Measurements from ENCODE around the gene NT5C1B. TPM values are rescaled to one million over a fixed set of nuclear protein-coding genes. Genes with fewer than 3 reads are reported as not detected.

The NT5C1B gene
- total RNA-seq, 1 donor from 2014 or later = not detected

- DNase-seq = no peak
Measured at GRCh38 chr2:18550433-18550832, 38.9 kb downstream of the NT5C1B start.

- no peak for DNase-seq
Measured at GRCh38 chr2:18549083-18549482, 40.3 kb downstream of the NT5C1B start.

- no peak for DNase-seq
Measured at GRCh38 chr2:18548621-18549020, 40.7 kb downstream of the NT5C1B start.

- DNase-seq = peak; percentile 37
Measured at GRCh38 chr2:18546567-18546966, 42.8 kb downstream of the NT5C1B start.

- DNase-seq = no peak
Measured at GRCh38 chr2:18545384-18545783, 44.0 kb downstream of the NT5C1B start.

GRCh38 chr2:18544171-18544570 is 45.2 kb downstream of the NT5C1B start:
- no peak for DNase-seq

- DNase-seq = no peak
Measured at GRCh38 chr2:18540872-18541271, 48.5 kb downstream of the NT5C1B start.

GRCh38 chr2:18536697-18537096 is 52.7 kb downstream of the NT5C1B start:
- DNase-seq = no peak

GRCh38 chr2:18536100-18536499 is 53.3 kb downstream of the NT5C1B start:
- no peak for DNase-seq

- DNase-seq = no peak
Measured at GRCh38 chr2:18531194-18531593, 58.2 kb downstream of the NT5C1B start.

GRCh38 chr2:18527822-18528221 is 61.5 kb downstream of the NT5C1B start:
- no peak for DNase-seq

GRCh38 chr2:18527326-18527725 is 62.0 kb downstream of the NT5C1B start:
- no peak for DNase-seq

GRCh38 chr2:18526429-18526828 is 62.9 kb downstream of the NT5C1B start:
- DNase-seq = no peak

GRCh38 chr2:18525852-18526251 is 63.5 kb downstream of the NT5C1B start:
- DNase-seq = no peak

- DNase-seq = no peak
Measured at GRCh38 chr2:18525236-18525635, 64.1 kb downstream of the NT5C1B start.

GRCh38 chr2:18522484-18523146 is 66.8 kb downstream of the NT5C1B start:
- DNase-seq = no peak

GRCh38 chr2:18520451-18521425 is 68.6 kb downstream of the NT5C1B start:
- peak; percentile 96 for DNase-seq

- DNase-seq = peak; percentile 80
Measured at GRCh38 chr2:18519914-18520450, 69.4 kb downstream of the NT5C1B start.

GRCh38 chr2:18518116-18519111 is 71.0 kb downstream of the NT5C1B start:
- peak; percentile 50 for DNase-seq

GRCh38 chr2:18517386-18517785 is 72.0 kb downstream of the NT5C1B start:
- DNase-seq = no peak

- no peak for DNase-seq
Measured at GRCh38 chr2:18516112-18516511, 73.3 kb downstream of the NT5C1B start.

Data from tongue (tissue), 2 donors.